Gastrocnemius medialis (tissue), 4 donors: ENCODE results near the gene GLT8D1.

Experiments
- CTCF ChIP-seq, 5 experiments: fragments of 450-650 bp in 3 of 5; fragments of 200-600 bp in 2 of 5; sonication (generic) in 2 of 5; IDR thresholded peaks in 4 of 5; conservative IDR thresholded peaks in 1 of 5; 1 replicate in 4 of 5; 2 replicates in 1 of 5; pipeline ENCODE4 v1.5.1; 2016 to 2019; ENCODE audit warnings: antibody characterized with exemption in 5 of 5, mild to moderate bottlenecking in 3 of 5, moderate library complexity in 3 of 5
- POLR2A ChIP-seq, 2 donors: fragments of 450-650 bp; IDR thresholded peaks; one replicate each; pipeline ENCODE4 v1.6.1; 2017; ENCODE audit warnings: antibody characterized with exemption in 2 of 2, mild to moderate bottlenecking in 2 of 2, moderate library complexity in 2 of 2

- TF ChIP-seq CTCF (IDR thresholded peaks at IDR 0.05 in 4 of 5, conservative IDR thresholded peaks at IDR 0.05 in 1 of 5): no peak
- no peak for TF ChIP-seq POLR2A (IDR thresholded peaks at IDR 0.05)
Observed at GRCh38 chr3:52704611-52705437, 767 bp downstream of the GLT8D1 start.
